HCT116 (cell line): ENCODE data around the gene HMGXB3. TPM values are rescaled to one million over a fixed set of nuclear protein-coding genes. Genes with fewer than 3 reads are reported as not detected.

ENCODE experiments used
- EGR1 ChIP-seq: IDR thresholded peaks from 2 replicates; pipeline ENCODE4 v1.6.1; 2012; ENCODE audit warnings: low read depth
- ELF1 ChIP-seq: IDR thresholded peaks from 2 replicates; pipeline ENCODE4 v1.6.1; 2012; ENCODE audit warnings: low read depth, borderline replicate concordance
- FOSL1 ChIP-seq: IDR thresholded peaks from 2 replicates; pipeline ENCODE4 v1.6.1; 2012; ENCODE audit warnings: low read depth
- POLR2AphosphoS5 ChIP-seq: IDR thresholded peaks from 2 replicates; pipeline ENCODE4 v1.6.1; 2011; ENCODE audit warnings: mild to moderate bottlenecking, low read depth, low read length, moderate library complexity
- RAD21 ChIP-seq: IDR thresholded peaks from 2 replicates; pipeline ENCODE4 v1.6.1; 2012; ENCODE audit warnings: low read depth, mild to moderate bottlenecking
- YY1 ChIP-seq: IDR thresholded peaks from 2 replicates; pipeline ENCODE4 v1.6.1; 2011; ENCODE audit warnings: low read length, low read depth, moderate library complexity, mild to moderate bottlenecking; ENCODE audit not compliant: insufficient replicate concordance; ENCODE audit errors: extremely low read depth
- ZNF274 ChIP-seq: fragments of 200-500 bp; sonication (Bioruptor generic); IDR thresholded peaks from 2 replicates; pipeline ENCODE4 v1.6.1; 2014; ENCODE audit warnings: mild to moderate bottlenecking, low read depth, low read length, inconsistent platforms
- total RNA-seq: library from RNA; stranded (reverse); gene quantifications from one replicate; pipeline ENCODE4 v1.2.1, GENCODE V29; 2021; ENCODE audit not compliant: unreplicated experiment
- TF ChIP-seq, protein P1 (sequence below): IDR thresholded peaks from 2 replicates; pipeline ENCODE4 v1.6.1; 2012; ENCODE audit warnings: low read depth
- TF ChIP-seq, protein P2 (sequence below): IDR thresholded peaks from 2 replicates; pipeline ENCODE4 v1.6.1; 2011; ENCODE audit warnings: mild to moderate bottlenecking, low read length, moderate library complexity; ENCODE audit not compliant: insufficient replicate concordance; ENCODE audit errors: extremely low read depth

The HMGXB3 gene
- total RNA-seq, 1 experiment from 2014 or later, result 41.8 TPM

DNA sequence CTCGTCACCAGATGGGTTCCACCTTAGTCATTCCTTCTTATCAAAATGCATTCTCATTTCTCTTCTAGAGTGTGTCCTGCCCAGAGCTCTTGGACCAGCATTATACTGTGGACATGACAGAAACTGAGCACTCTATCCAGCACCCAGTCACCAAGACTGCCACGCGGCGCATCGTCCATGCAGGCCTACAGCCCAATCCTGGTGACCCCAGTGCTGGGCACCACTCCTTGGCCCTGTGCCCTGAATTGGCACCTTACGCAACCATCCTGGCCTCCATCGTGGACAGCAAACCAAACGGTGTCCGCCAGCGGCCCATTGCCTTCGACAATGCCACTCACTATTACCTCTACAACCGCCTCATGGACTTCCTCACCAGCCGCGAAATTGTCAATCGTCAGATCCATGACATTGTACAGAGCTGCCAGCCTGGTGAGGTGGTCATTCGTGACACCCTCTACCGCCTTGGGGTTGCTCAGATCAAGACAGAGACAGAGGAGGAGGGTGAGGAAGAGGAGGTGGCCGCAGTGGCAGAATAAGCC is 51.2 kb downstream of the HMGXB3 start (continued):
- TF ChIP-seq, protein P1, sequence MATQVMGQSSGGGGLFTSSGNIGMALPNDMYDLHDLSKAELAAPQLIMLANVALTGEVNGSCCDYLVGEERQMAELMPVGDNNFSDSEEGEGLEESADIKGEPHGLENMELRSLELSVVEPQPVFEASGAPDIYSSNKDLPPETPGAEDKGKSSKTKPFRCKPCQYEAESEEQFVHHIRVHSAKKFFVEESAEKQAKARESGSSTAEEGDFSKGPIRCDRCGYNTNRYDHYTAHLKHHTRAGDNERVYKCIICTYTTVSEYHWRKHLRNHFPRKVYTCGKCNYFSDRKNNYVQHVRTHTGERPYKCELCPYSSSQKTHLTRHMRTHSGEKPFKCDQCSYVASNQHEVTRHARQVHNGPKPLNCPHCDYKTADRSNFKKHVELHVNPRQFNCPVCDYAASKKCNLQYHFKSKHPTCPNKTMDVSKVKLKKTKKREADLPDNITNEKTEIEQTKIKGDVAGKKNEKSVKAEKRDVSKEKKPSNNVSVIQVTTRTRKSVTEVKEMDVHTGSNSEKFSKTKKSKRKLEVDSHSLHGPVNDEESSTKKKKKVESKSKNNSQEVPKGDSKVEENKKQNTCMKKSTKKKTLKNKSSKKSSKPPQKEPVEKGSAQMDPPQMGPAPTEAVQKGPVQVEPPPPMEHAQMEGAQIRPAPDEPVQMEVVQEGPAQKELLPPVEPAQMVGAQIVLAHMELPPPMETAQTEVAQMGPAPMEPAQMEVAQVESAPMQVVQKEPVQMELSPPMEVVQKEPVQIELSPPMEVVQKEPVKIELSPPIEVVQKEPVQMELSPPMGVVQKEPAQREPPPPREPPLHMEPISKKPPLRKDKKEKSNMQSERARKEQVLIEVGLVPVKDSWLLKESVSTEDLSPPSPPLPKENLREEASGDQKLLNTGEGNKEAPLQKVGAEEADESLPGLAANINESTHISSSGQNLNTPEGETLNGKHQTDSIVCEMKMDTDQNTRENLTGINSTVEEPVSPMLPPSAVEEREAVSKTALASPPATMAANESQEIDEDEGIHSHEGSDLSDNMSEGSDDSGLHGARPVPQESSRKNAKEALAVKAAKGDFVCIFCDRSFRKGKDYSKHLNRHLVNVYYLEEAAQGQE, result no peak
- TF ChIP-seq EGR1, result no peak
- TF ChIP-seq, protein P2, sequence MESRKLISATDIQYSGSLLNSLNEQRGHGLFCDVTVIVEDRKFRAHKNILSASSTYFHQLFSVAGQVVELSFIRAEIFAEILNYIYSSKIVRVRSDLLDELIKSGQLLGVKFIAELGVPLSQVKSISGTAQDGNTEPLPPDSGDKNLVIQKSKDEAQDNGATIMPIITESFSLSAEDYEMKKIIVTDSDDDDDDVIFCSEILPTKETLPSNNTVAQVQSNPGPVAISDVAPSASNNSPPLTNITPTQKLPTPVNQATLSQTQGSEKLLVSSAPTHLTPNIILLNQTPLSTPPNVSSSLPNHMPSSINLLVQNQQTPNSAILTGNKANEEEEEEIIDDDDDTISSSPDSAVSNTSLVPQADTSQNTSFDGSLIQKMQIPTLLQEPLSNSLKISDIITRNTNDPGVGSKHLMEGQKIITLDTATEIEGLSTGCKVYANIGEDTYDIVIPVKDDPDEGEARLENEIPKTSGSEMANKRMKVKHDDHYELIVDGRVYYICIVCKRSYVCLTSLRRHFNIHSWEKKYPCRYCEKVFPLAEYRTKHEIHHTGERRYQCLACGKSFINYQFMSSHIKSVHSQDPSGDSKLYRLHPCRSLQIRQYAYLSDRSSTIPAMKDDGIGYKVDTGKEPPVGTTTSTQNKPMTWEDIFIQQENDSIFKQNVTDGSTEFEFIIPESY, result no peak
- no peak for TF ChIP-seq ZNF274
- TF ChIP-seq YY1, result no peak
- no peak for TF ChIP-seq ELF1
- no peak for TF ChIP-seq FOSL1
- TF ChIP-seq POLR2AphosphoS5, result no peak
- TF ChIP-seq RAD21, result no peak
- TF ChIP-seq, all 23 proteins: peak for 0
